ENCODE results near the gene EARS2. TPM values are rescaled to one million over a fixed set of nuclear protein-coding genes. Genes with fewer than 3 reads are reported as not detected.

Gene EARS2
- total RNA-seq, 4 donors from 2014 or later, result 30.9 to 54.4 (median 50.7) TPM

- H3K27me3 ChIP-seq, result no peaks in the 10 kb centered on the region
- peak overlapping the region in 1 of 3 donors; percentile 27 for H3K27ac ChIP-seq
- intact Hi-C loops (cut with DNase I), result no loop called here
- no peak for TF ChIP-seq POLR2A (IDR thresholded peaks at IDR 0.05)
- no peak for TF ChIP-seq CTCF (IDR thresholded peaks at IDR 0.05)
- H3K9me3 ChIP-seq, result no peaks in the 10 kb centered on the region
- H3K4me3 ChIP-seq (replicated peaks in 1 of 3), result no peak overlapping the region
- no peak for DNase-seq
- 67 to 80% methylated on average over 4 of the region's 4 CpGs for WGBS, 2 donors
- peaks cover 81 to 91% of the 10 kb centered on the region in 2 donors for H3K4me1 ChIP-seq
- H3K36me3 ChIP-seq, result peaks cover 0 to under 1% of the 10 kb centered on the region in 2 donors
Observed at GRCh38 chr16:23500862-23501225, 56.3 kb downstream of the EARS2 start.

GRCh38 chr16:23500212-23500861, 56.8 kb downstream of the EARS2 start:
- DNase-seq, result no peak
- intact Hi-C loops (cut with DNase I), result no loop called here
- peaks cover 0 to 6% of the 10 kb centered on the region in 2 donors for H3K36me3 ChIP-seq
- WGBS, 2 donors, result 91 to 94% methylated on average over 17 to 18 of the region's 20 CpGs
- H3K4me1 ChIP-seq, result peaks cover 76 to 91% of the 10 kb centered on the region in 2 donors
- H3K27ac ChIP-seq, result peak overlapping the region in 2 of 3 donors; percentile 33 to 40
- TF ChIP-seq POLR2A (IDR thresholded peaks at IDR 0.05) (no peak), CTCF (IDR thresholded peaks at IDR 0.05) (no peak)
- no peaks in the 10 kb centered on the region for H3K9me3 ChIP-seq
- no peaks in the 10 kb centered on the region for H3K27me3 ChIP-seq
- no peak overlapping the region for H3K4me3 ChIP-seq (replicated peaks in 1 of 3)

GRCh38 chr16:23499801-23500200, 57.3 kb downstream of the EARS2 start:
- TF ChIP-seq CTCF (IDR thresholded peaks at IDR 0.05) (no peak), POLR2A (IDR thresholded peaks at IDR 0.05) (no peak)
- Histone ChIP-seq H3K4me3 (replicated peaks in 1 of 3) (no peak overlapping the region), H3K27me3 (no peaks in the 10 kb centered on the region), H3K4me1 (peaks cover 71 to 88% of the 10 kb centered on the region in 2 donors), H3K9me3 (no peaks in the 10 kb centered on the region), H3K27ac (peak overlapping the region in 2 of 3 donors; percentile 33 to 40), H3K36me3 (peaks cover 0 to 9% of the 10 kb centered on the region in 2 donors)
- intact Hi-C loops (cut with DNase I), result no loop called here
- WGBS, 2 donors, result 73 to 86% methylated on average over 7 of the region's 7 CpGs
- DNase-seq, result no peak

- H3K27ac ChIP-seq, result peak overlapping the region; percentile 89 to 96 (median 90)
- H3K4me1 ChIP-seq, result peaks cover 69 to 88% of the 10 kb centered on the region in 2 donors
- intact Hi-C loops (cut with DNase I), result no loop called here
- TF ChIP-seq POLR2A (IDR thresholded peaks at IDR 0.05), result no peak
- no peak for TF ChIP-seq CTCF (IDR thresholded peaks at IDR 0.05)
- WGBS, 2 donors, result 83 to 89% methylated on average over 11 of the region's 11 CpGs
- H3K36me3 ChIP-seq, result peaks cover 3 to 9% of the 10 kb centered on the region in 2 donors
- no peaks in the 10 kb centered on the region for H3K9me3 ChIP-seq
- H3K27me3 ChIP-seq, result no peaks in the 10 kb centered on the region
- H3K4me3 ChIP-seq (replicated peaks in 1 of 3), result no peak overlapping the region
- peak in 1 of 2 donors; percentile 29 for DNase-seq
Observed at GRCh38 chr16:23498863-23499262, 58.3 kb downstream of the EARS2 start.

GRCh38 chr16:23497543-23497868, 59.6 kb downstream of the EARS2 start:
- Histone ChIP-seq H3K4me1 (peaks cover 73 to 94% of the 10 kb centered on the region in 2 donors), H3K36me3 (peaks cover 11 to 18% of the 10 kb centered on the region in 2 donors)

More at GRCh38 chr16:23497543-23497868, 59.6 kb downstream of the EARS2 start:
- Histone ChIP-seq H3K4me3 (replicated peaks in 1 of 3) (no peak overlapping the region), H3K27me3 (no peaks in the 10 kb centered on the region), H3K27ac (peak overlapping the region; percentile 89 to 96 (median 90)), H3K9me3 (no peaks in the 10 kb centered on the region)
- no peak for DNase-seq
- 75 to 82% methylated on average over 6 of the region's 6 CpGs for WGBS, 2 donors
- TF ChIP-seq CTCF (IDR thresholded peaks at IDR 0.05) (no peak), POLR2A (IDR thresholded peaks at IDR 0.05) (no peak)
- intact Hi-C loops (cut with DNase I), result no loop called here
